Hypothalamus (tissue), 51 donors: ENCODE measurements around the gene VSTM4.

ENCODE experiments used
- DNase-seq, 51 donors: peaks; one replicate each; lab custom pipeline; 2025; lab: John Stamatoyannopoulos, UW

Gene VSTM4

GRCh38 chr10:49115015-49115795, at the start of gene VSTM4:
Gene VSTM4 (minus strand): TSS chr10:49115522. CDS start chr10:49115485, 37 bp downstream.
- DNase-seq: peak in 29 of 51 donors; percentile 22 to 77 (median 54)

- peak in 10 of 51 donors; percentile 5 to 44 (median 16) for DNase-seq
Observed at GRCh38 chr10:49164559-49165188, 49.4 kb upstream of the VSTM4 start.

- no peak for DNase-seq
Observed at GRCh38 chr10:49163741-49164140, 48.4 kb upstream of the VSTM4 start.

GRCh38 chr10:49162761-49163310, 47.5 kb upstream of the VSTM4 start:
- no peak for DNase-seq

- no peak for DNase-seq
Observed at GRCh38 chr10:49162063-49162462, 46.7 kb upstream of the VSTM4 start.

- DNase-seq: peak in 2 of 51 donors; percentile 9 to 20
Observed at GRCh38 chr10:49161411-49161997, 46.2 kb upstream of the VSTM4 start.

GRCh38 chr10:49160814-49161213, 45.5 kb upstream of the VSTM4 start:
- no peak for DNase-seq

- DNase-seq: no peak
Observed at GRCh38 chr10:49160110-49160509, 44.8 kb upstream of the VSTM4 start.

GRCh38 chr10:49158915-49159314, 43.6 kb upstream of the VSTM4 start:
- DNase-seq: no peak

GRCh38 chr10:49158404-49158803, 43.1 kb upstream of the VSTM4 start:
- DNase-seq: no peak

- DNase-seq: no peak
Observed at GRCh38 chr10:49157229-49157628, 41.9 kb upstream of the VSTM4 start.

- DNase-seq: no peak
Observed at GRCh38 chr10:49154641-49155040, 39.3 kb upstream of the VSTM4 start.

- no peak for DNase-seq
Observed at GRCh38 chr10:49153971-49154370, 38.6 kb upstream of the VSTM4 start.

- DNase-seq: no peak
Observed at GRCh38 chr10:49153115-49153514, 37.8 kb upstream of the VSTM4 start.

- DNase-seq: no peak
Observed at GRCh38 chr10:49152663-49153062, 37.3 kb upstream of the VSTM4 start.

GRCh38 chr10:49152037-49152436, 36.7 kb upstream of the VSTM4 start:
- DNase-seq: no peak

GRCh38 chr10:49151481-49151880, 36.2 kb upstream of the VSTM4 start:
- no peak for DNase-seq

GRCh38 chr10:49151025-49151445, 35.7 kb upstream of the VSTM4 start:
- no peak for DNase-seq

GRCh38 chr10:49150426-49150825, 35.1 kb upstream of the VSTM4 start:
- no peak for DNase-seq

GRCh38 chr10:49149881-49150280, 34.6 kb upstream of the VSTM4 start:
- DNase-seq: no peak

GRCh38 chr10:49144058-49144720, 28.9 kb upstream of the VSTM4 start:
- no peak for DNase-seq
